Measurements from ENCODE around the gene CDC123. TPM values are rescaled to one million over a fixed set of nuclear protein-coding genes. Genes with fewer than 3 reads are reported as not detected.
"Not testable (repeated sequence)": the region's sequence is repeated elsewhere in the genome, so short reads cannot be mapped to it uniquely, and the experiment has no call there.

CDC123 gene
- total and polyA plus RNA-seq, 5 donors: 46.0 to 70.4 (median 58.0) TPM

DNA sequence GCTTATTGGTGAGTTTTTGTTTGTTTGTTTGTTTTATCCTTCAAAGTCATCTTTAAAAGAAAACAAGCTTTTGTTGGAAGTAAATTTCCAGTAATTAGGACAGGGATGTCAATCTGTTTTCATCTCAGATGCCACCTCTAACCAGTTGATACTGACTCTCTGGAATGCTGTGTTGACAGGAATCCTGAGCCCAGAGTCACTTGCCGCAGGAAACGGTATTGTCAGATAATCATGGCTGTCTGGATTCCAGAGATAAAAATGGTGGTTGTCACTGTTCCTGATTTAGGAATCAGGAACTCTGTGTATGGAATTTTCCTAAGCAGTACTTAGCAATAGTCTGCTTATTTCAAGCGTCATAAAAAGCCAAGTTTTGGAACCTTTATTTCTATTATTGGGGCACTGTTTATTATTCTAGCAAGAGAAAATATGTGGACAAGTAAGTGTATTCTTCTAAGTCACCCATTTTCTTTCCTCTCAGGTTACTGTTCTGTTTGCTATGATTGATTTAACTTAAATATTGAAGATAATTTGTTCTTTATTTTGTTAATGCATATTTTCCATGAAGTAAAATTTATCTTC, 39.2 kb downstream of the CDC123 start:
- peak overlapping the region; percentile 18 for H3K4me3 ChIP-seq (ENCODE audit: low read length)

GRCh38 chr10:12235796-12236195, 39.8 kb downstream of the CDC123 start:
- DNase-seq: no peak
- Histone ChIP-seq H3K4me3 (ENCODE audit: low read length) (no peak overlapping the region), H3K4me1 (ENCODE audit: control insufficient read depth, insufficient read depth, low read length) (peaks cover 3% of the 10 kb centered on the region), H3K9me3 (ENCODE audit: control insufficient read depth, low read length) (no peaks in the 10 kb centered on the region), H3K27me3 (ENCODE audit: control insufficient read depth, insufficient read depth) (no peaks in the 10 kb centered on the region), H3K27ac (ENCODE audit: low read length) (peak overlapping the region; percentile 49)
- intact Hi-C loops (cut with DNase I): no loop called here
- peak; percentile 33 to 53 for ATAC-seq
- 44% methylated on average over 4 of the region's 4 CpGs for WGBS

More for the DNA sequence above, 39.2 kb downstream of the CDC123 start:
- DNase-seq (no peak), ATAC-seq (peak; percentile 87 to 91)
- Histone ChIP-seq H3K27me3 (ENCODE audit: control insufficient read depth, insufficient read depth) (no peaks in the 10 kb centered on the region), H3K4me1 (ENCODE audit: control insufficient read depth, insufficient read depth, low read length) (no peaks in the 10 kb centered on the region), H3K9me3 (ENCODE audit: control insufficient read depth, low read length) (no peaks in the 10 kb centered on the region), H3K27ac (ENCODE audit: low read length) (peak overlapping the region; percentile 72)
- intact Hi-C loops (cut with DNase I): no loop called here
- 39% methylated on average over 3 of the region's 3 CpGs for WGBS

DNA sequence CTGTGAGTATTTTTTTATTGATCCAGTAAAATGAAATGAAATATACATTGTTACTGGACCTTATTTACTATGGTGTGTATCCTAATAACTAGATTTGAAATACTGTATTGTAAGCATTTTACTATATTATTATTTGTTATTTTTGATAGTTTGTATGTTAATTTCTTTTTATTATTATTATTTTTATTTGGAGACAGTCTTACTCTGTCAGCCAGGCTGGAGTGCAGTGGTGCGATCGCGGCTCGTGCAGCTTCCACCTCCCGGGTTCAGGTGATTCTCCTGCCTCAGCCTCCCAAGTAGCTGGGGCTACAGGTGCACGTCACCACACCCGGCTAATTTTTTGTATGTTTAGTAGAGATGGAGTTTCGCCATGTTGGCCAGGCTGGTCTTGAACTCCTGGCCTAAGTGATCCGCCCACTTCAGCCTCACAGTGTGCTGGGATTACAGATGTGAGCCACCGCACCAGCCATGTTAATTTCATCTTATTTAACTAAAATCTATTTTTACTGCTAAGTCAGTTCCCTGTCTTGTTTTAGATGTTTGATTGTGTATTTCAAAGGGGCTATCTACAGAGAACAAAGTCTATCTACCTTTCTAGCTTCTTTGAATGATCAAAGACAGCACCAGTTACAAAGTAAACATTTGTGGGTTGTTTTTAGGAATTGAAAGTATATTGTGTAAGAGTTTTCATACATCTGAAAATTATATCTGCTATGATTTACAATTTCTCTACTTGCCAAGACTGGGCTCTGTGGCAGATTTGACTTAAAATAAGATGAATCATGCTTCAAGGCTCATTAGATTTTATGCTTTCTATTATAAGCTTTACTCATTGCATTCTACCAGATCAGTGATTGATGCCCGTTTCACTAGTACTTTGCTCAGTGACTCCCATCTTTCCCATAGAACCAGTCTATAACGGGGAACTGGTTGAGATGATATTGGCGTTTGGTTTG, 41.6 kb downstream of the CDC123 start:
- DNase-seq: no peak
- Histone ChIP-seq H3K4me3 (ENCODE audit: low read length) (no peak overlapping the region), H3K4me1 (ENCODE audit: control insufficient read depth, insufficient read depth, low read length) (peaks cover 10% of the 10 kb centered on the region), H3K27ac (ENCODE audit: low read length) (peak overlapping the region; percentile 45), H3K9me3 (ENCODE audit: control insufficient read depth, low read length) (no peaks in the 10 kb centered on the region), H3K27me3 (ENCODE audit: control insufficient read depth, insufficient read depth) (no peaks in the 10 kb centered on the region)
- no peak for ATAC-seq
- 95% methylated on average over 13 of the region's 13 CpGs for WGBS
- intact Hi-C loops (cut with DNase I): no loop called here

DNA sequence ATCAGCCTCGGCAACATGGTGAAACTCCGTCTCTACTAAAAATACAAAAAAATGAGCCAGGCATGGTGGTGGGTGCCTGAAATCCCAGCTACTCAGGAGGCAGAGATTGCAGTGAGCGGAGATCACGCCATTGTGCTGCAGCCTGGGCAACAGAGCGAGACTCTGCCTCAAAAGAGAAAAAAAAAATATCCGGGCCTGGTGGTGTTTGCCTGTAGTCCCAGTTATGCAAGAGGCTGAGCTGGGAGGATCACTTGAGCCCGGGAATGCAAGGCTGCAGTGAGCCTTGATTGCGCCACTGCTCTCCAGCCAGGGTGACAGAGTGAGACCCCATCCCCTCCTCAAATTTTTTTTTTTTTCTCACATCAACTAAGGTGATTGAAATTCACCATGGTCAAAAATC, 42.8 kb downstream of the CDC123 start:
- peak overlapping the region; percentile 78 for H3K27ac ChIP-seq (ENCODE audit: low read length)
- no peak overlapping the region for H3K4me3 ChIP-seq (ENCODE audit: low read length)
- intact Hi-C loops (cut with DNase I): no loop called here
- ATAC-seq: no peak
- H3K27me3 ChIP-seq (ENCODE audit: control insufficient read depth, insufficient read depth): no peaks in the 10 kb centered on the region
- no peak for DNase-seq
- no peaks in the 10 kb centered on the region for H3K9me3 ChIP-seq (ENCODE audit: control insufficient read depth, low read length)
- 91% methylated on average over 8 of the region's 8 CpGs for WGBS
- peaks cover 10% of the 10 kb centered on the region for H3K4me1 ChIP-seq (ENCODE audit: control insufficient read depth, insufficient read depth, low read length)

- intact Hi-C loops (cut with DNase I): no loop called here
- H3K27me3 ChIP-seq (ENCODE audit: control insufficient read depth, insufficient read depth): no peaks in the 10 kb centered on the region
- H3K4me3 ChIP-seq (ENCODE audit: low read length): no peak overlapping the region
- peak overlapping the region; percentile 76 for H3K27ac ChIP-seq (ENCODE audit: low read length)
- DNase-seq: peak; percentile 55 to 82 (median 81)
- H3K4me1 ChIP-seq (ENCODE audit: control insufficient read depth, insufficient read depth, low read length): peaks cover 10% of the 10 kb centered on the region
- H3K9me3 ChIP-seq (ENCODE audit: control insufficient read depth, low read length): no peaks in the 10 kb centered on the region
- WGBS: 23% methylated on average over 19 of the region's 19 CpGs
- ATAC-seq: peak; percentile 80 to 83
Measured at GRCh38 chr10:12241810-12242529, 46.0 kb downstream of the CDC123 start.

DNA sequence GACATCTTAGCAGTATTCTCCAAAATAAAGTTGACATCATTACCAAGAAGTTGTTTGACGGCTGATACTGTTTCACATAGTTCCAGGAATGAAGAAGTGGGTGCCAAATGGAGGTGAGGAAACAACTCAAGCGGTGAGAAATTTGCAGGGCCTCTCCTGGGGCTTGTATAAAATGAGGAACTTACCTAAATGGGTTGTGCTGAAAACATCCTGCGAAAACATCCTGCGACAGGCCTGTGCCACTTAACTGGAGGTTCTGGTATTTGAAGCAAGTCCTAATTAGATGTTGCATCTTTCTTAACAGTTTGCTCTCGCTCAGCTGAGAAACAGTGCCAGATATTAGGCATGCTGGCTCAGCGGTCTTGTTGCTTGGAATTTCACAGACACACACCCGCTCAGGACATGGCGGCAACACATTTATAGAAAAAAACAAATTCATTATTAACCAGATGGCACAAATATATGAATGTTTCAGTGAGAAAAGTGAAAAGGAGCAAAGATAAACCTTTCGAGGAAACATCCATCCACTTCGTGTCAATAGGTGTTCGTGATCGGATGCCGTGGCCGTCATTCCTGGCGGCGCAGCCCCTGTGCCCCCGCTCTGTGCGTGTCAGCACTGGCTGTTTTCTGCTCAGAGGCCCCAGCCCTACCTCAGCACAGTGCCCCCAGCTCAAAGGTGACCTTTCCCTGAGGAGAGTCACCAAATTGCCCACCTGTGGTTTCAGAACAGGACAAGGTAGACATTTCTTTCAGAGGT, 48.1 kb downstream of the CDC123 start:
- Histone ChIP-seq H3K27me3 (ENCODE audit: control insufficient read depth, insufficient read depth) (no peaks in the 10 kb centered on the region), H3K4me3 (ENCODE audit: low read length) (no peak overlapping the region), H3K4me1 (ENCODE audit: control insufficient read depth, insufficient read depth, low read length) (peaks cover 10% of the 10 kb centered on the region), H3K9me3 (ENCODE audit: control insufficient read depth, low read length) (no peaks in the 10 kb centered on the region), H3K27ac (ENCODE audit: low read length) (peak overlapping the region; percentile 68)
- no peak for DNase-seq
- intact Hi-C loops (cut with DNase I): no loop called here
- 70% methylated on average over 18 of the region's 18 CpGs for WGBS
- peak in 1 of 2 donors; percentile 32 for ATAC-seq

- WGBS: 75% methylated on average over 10 of the region's 10 CpGs
- intact Hi-C loops (cut with DNase I): no loop called here
- Histone ChIP-seq H3K4me1 (ENCODE audit: control insufficient read depth, insufficient read depth, low read length) (no peaks in the 10 kb centered on the region), H3K27me3 (ENCODE audit: control insufficient read depth, insufficient read depth) (no peaks in the 10 kb centered on the region), H3K9me3 (ENCODE audit: control insufficient read depth, low read length) (no peaks in the 10 kb centered on the region), H3K27ac (ENCODE audit: low read length) (no peak overlapping the region), H3K4me3 (ENCODE audit: low read length) (no peak overlapping the region)
- DNase-seq (no peak), ATAC-seq (no peak)
Measured at GRCh38 chr10:12250181-12250580, 54.2 kb downstream of the CDC123 start.

GRCh38 chr10:12250702-12251101, 54.7 kb downstream of the CDC123 start:
- H3K9me3 ChIP-seq (ENCODE audit: control insufficient read depth, low read length); H3K27me3 ChIP-seq (ENCODE audit: control insufficient read depth, insufficient read depth); intact Hi-C loops (cut with DNase I); H3K27ac ChIP-seq (ENCODE audit: low read length); H3K4me1 ChIP-seq (ENCODE audit: control insufficient read depth, insufficient read depth, low read length); H3K4me3 ChIP-seq (ENCODE audit: low read length); DNase-seq; ATAC-seq: not testable (repeated sequence)
- WGBS: 90% methylated on average over 5 of the region's 5 CpGs

GRCh38 chr10:12251581-12251980, 55.6 kb downstream of the CDC123 start:
- Histone ChIP-seq H3K27me3 (ENCODE audit: control insufficient read depth, insufficient read depth) (no peaks in the 10 kb centered on the region), H3K27ac (ENCODE audit: low read length) (no peak overlapping the region), H3K9me3 (ENCODE audit: control insufficient read depth, low read length) (no peaks in the 10 kb centered on the region), H3K4me1 (ENCODE audit: control insufficient read depth, insufficient read depth, low read length) (no peaks in the 10 kb centered on the region), H3K4me3 (ENCODE audit: low read length) (no peak overlapping the region)
- intact Hi-C loops (cut with DNase I): no loop called here
- ATAC-seq (no peak), DNase-seq (no peak)
- 89% methylated on average over 5 of the region's 5 CpGs for WGBS

DNA sequence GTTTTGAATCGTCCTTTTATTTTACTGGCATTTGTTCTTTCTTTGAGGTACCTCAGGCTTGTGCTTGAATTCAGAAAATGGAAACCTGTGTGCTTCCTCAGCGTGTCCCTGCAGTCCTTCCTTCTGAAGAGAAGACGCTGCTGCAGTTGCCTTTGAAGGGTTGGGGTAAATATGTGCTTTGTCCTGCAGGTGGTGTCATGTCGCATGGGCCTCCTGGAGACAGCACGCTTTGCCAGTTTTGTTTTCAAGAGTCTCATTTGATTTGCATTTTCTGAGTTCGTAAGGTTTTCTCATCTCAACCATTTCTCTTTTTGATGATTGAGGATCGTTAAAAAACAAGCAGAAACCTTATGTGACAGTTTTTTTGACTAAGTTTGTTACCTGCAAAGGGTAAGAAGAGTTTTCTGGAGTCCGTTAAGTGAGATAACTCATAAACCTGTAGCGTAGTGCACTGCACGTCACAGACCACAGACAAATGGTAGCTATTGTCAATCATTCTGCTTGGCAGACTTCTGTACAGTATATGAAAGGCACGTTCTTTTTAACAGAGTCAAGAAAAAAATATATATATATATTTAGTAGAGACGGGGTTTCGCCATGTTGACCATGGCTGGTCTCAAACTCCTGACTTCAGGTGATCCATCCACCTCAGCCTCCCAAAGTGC, 57.0 kb downstream of the CDC123 start:
- WGBS: 95% methylated on average over 13 of the region's 13 CpGs
- ATAC-seq: no peak
- DNase-seq: no peak
- Histone ChIP-seq H3K4me3 (ENCODE audit: low read length) (no peak overlapping the region), H3K27me3 (ENCODE audit: control insufficient read depth, insufficient read depth) (no peaks in the 10 kb centered on the region), H3K27ac (ENCODE audit: low read length) (no peak overlapping the region), H3K4me1 (ENCODE audit: control insufficient read depth, insufficient read depth, low read length) (no peaks in the 10 kb centered on the region), H3K9me3 (ENCODE audit: control insufficient read depth, low read length) (no peaks in the 10 kb centered on the region)
- intact Hi-C loops (cut with DNase I): no loop called here
